ENCODE measurements around the gene PGC. TPM values are rescaled to one million over a fixed set of nuclear protein-coding genes. Genes with fewer than 3 reads are reported as not detected.

Gene PGC
- total and polyA plus RNA-seq, 9 of the 15 experiments (the other 6 are each of a cell fraction or from before 2014, with no cell fraction given), result 0.17 to 0.40 TPM; not detected in 7

GRCh38 chr6:41787219-41787917 is 40.2 kb upstream of the PGC start, which contains the start of gene TOMM6 (continued):
- TF ChIP-seq ZBTB40 (IDR thresholded peaks at IDR 0.05) (peak; percentile 98), ZBTB40 (CRISPR knock-in tag; IDR thresholded peaks at IDR 0.05) (no peak), MCM7 (IDR thresholded peaks at IDR 0.05) (no peak), ZNF165 (CRISPR knock-in tag; IDR thresholded peaks at IDR 0.05; ENCODE audit: borderline replicate concordance) (no peak), AFF4 (CRISPR knock-in tag; IDR thresholded peaks at IDR 0.05) (peak; percentile 93), ZNF518B (CRISPR knock-in tag; IDR thresholded peaks at IDR 0.05) (no peak), CBX5 (IDR thresholded peaks at IDR 0.05; ENCODE audit: borderline replicate concordance, low read depth) (0 out of 2 replicates have a peak, but pooled peaks have one; percentile 49), DACH1 (IDR thresholded peaks at IDR 0.05; ENCODE audit: partially characterized antibody) (no peak)
